GM18907 (cell line): Measurements from ENCODE around the gene TRAPPC6A.
A peak's percentile ranks its signal among the peaks of the same experiment; 100 is the strongest.

ENCODE experiments used
- ATAC-seq: cut with Tn5 transposase; IDR thresholded peaks from one replicate; pipeline ENCODE4 v1.9.1; 2021; ENCODE audit warnings: mild to moderate bottlenecking, moderate library complexity; ENCODE audit not compliant: unreplicated experiment

Gene TRAPPC6A

DNA sequence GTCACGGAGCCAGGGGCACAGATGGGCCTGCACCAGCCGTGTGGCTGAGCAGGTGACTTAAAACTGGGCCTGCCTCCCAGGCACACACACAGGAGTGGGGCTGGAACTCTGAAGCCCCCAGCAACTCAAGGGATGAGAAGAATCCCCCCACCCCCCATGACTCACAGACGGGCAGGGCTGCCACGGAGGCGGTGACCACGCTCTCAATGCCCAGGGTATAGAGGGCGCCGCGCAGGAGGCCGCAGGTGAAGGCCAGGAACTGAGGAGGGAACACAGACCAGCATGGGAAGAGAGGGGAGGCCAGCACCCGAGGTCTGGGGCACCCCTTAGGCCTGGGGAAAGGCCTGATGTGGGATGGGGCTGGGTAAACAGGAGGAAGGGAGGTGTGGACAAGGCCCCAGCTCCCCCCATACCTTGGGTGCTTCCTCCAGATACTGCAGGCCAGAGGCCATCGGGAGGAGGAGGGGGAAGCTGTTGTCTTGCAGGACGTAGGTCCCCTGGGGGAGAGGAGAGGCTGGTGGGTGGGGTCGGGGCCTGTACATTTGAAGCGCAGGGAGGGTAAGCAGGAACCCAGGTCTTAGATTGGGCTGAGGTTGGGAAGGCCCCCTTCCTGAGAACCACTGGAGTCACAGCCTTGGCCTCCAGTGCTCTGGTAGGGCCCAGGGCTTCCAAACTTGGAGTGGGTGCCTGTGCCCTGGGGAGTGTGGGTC lies 14.1 kb downstream of the TRAPPC6A start:
- peak; percentile 17 for ATAC-seq

DNA sequence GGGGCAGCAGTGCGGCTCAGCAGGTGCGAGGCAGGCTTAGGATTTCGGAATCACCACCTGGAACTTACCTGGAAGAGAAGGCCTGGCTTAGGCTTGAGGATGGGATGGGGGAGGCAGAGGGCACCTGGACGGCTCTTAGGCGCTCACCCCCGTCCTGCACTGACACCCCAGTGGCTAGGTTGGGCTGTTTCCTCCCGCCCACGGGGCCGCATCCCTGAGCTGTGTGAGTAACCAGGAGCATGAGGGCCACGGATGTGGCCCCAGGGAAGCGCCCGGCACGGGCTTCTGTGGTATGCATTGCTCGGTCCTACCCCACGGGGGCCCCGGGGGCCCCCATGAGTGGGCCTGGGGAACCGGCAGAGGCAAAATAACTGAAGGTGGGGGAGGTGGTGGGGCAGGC lies 14.9 kb downstream of the TRAPPC6A start:
- no peak for ATAC-seq

DNA sequence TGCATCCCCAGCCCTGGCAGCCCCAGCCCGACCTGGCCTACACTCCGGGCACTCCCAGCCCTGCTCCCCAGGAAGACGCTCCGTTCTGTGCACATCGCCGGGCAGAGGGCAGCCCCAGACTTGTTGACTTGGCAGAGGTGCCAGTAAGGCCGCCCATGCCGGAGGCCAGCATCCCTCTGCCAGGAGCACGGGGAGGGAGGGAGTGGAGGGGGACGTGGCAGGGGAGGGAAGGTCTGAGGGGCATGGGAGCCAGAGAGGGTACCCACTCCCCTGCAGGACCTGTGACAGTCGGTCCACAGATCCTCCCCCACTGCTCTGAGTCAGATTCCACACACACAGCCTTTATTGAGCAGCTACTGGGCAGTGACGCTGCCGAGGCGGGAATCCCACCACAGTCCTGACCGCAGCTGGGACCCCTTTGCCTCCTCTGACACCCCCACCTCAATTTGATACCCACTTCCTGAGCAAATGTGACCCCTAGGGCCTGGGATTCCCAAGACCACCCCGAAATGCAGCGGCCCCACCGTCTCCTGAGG lies 15.4 kb downstream of the TRAPPC6A start:
- no peak for ATAC-seq

DNA sequence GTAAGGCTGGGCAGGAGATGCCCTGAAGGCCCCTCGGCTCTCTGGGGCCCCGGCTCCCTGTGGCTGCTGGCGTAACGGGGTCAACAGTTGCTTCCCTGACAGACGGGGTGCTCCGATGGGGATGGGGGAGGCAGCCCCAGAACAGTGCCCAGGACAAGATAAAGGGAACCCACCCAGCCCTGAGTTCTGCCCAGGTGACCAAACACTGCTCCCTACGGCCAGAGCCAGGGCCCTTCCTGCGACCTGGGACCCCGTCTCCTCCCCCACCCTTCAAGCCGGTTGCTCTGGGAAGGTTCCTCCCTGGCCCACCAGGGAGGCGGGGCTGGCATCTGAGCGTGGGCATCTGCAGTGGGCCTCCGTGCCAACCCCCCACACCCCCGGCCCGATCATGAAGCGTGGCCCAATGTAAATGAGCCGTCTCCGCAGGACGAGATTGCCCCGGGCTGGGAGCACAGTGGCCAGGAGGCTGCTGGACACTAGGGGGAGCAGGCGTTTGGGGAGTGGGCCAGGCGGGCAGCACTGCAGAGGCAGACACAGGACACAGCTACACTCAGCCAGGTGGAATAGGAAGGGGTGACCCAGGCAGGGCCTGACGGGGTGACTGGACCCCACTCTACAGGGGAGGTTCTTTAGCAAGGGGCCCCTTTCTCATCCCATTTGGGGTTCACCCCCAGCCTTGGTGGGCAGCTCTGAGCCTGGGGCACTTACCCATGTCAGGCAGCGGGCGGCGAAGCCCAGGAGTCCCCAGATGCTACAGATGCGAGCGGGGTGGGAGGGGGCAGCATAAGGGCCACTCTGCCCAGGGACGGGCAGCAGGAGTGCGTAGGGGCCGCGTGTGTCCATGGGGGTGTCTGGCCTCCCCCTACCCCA lies 16.1 kb downstream of the TRAPPC6A start:
- ATAC-seq = no peak

DNA sequence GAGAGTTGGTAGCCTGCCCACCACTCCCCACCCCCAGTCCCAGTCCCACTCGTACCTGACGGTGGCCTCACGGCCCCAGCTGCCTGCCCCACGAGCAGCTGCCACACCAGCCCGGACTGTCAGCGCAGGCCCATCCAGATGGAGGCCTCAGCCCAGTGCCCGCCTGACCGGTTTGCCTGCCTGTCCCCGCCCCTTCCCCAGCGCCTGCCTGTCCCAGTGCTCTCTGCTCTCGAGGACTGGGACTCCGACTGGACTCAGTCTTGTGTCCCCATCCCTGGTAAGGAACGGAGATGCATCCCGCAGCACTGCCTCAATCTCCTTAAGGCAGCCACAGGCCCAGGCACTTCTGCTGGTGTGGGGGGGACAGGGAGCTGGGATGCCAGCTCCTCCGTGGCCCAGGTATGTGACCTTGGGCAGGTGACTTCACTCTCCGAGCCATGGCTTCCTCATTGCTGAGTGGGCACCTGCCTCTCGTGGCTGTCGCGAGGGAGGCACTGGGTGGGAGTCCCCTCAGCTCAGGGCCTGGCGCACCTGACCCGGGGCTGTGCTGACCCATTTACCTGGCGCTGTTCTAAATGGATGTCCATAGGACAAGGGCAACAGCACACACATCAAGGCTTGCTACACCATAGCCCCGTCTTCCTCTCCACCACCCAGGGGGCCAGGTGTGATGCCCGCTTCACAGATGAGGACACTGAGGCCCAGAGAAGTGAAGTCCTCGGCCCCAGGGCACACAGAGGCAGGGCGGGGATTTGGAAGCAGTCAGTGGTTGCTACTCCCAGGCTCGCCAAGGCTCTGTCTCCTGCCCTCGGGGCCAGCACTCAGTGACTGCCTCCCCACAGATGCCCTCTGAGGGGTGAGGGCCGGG lies 16.9 kb downstream of the TRAPPC6A start, which contains the start of gene NKPD1:
Gene NKPD1, minus strand, starts transcription at position 113 of the 868 bp plus-strand sequence. CDS start 832 bp downstream, outside the sequence.
- ATAC-seq = no peak

DNA sequence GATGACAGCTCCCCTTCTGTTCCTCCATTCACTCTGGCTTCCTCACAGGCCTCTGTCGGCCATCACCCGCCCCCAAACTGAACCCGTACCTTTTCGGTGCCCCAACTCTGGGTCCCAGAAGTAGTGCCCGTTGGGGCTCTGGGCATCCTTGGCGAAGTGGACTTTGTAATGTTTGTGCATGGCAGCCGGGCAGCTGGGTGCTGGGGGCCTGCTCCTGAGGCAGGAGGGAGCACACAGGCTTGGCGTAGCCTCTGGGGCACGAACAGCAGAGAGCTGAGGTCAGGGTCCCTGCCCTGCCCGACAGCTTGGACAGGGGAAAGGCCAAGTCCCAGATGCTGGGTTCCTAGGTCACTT lies 18.1 kb downstream of the TRAPPC6A start:
- no peak for ATAC-seq

DNA sequence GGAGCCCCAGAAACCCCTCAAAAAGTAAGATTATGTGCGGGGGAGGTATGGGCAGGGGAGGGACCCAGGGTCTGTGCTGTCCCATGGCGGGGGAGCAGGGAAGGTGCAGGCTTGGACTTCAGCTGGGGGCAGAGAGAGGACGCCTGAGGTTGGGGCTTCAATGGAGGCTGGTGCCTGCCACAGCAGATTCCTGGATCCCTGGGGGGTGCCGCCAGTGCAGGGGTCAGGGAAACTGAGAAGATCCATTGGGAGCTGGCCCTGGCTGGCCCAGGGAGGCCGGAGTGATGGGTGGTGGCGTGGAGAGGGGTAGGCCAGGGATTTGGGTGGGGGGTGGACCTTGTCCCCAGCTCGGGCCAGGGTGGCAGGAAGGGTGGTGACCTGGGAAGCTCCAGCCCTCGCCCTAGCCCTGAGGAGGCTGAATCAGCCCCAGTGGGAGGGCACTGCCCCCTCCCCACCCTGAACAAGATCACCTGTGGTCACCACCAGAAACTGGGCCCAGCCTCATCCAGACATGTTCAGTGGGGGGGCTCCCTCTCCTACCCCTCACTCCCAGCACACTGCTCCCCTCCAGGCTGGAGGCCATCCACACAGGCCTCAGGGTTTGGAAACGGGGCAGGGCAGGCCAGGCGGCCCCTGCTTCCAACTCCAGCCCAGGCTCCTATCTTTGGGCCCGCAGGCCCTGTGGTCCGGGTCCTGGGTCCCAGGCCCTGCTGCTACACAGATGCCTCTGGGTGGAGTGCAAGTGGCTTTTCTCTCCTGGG lies 18.6 kb downstream of the TRAPPC6A start:
- ATAC-seq = no peak

DNA sequence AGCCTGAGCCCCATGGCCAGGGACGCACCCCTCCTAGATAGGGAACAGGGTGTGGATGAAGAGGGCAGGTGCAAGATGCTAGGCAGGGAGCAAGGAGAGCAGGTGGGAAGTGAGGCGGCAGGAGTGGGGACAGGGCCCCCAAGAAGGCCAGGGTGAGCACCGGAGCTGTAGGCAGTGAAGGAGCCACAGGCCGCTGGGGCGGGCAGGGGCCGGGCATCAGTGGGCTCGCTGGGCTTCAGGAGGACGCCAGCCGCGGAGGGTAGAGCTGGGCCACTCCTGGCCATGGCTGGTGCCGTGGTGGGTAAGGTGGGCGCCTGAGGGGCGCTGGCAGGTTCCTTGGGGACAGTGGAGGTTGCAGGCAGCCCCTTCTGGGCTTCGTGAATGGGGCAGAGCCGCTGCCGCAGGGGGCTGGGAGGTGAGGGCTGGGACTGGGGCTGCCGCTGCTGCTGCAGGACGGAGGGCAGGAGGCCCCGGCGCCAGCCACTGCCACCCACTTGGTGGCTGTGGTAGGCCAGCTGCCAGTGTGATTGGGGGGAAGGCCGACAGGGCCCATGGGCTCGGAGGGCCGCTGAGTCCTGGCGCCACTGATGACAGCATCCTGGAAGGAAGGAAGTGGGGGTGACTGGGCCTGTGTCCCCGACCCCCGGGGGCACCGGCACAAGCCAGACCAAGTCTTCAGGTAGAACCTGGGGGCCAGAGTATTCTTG lies 19.4 kb downstream of the TRAPPC6A start:
- ATAC-seq = no peak

DNA sequence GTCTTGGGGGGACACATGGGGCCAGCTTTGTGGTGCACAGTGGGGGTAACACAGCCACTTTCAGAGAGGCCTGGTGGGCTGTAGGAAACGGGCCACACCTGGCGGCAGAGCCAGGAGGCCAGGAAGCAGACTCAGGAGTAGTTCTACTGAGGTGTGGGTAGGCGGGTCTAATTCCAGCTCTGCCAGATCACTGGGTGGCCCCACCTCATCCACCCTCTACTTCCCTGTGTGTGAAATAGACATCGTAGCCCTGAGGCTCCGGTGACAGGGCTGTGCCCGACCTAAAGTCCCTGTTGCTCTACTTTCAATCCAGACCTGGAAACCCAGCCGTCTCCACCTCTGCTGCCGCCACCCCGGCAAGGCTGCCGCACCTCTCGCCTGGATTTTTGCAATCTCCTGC lies 21.3 kb downstream of the TRAPPC6A start:
- no peak for ATAC-seq

DNA sequence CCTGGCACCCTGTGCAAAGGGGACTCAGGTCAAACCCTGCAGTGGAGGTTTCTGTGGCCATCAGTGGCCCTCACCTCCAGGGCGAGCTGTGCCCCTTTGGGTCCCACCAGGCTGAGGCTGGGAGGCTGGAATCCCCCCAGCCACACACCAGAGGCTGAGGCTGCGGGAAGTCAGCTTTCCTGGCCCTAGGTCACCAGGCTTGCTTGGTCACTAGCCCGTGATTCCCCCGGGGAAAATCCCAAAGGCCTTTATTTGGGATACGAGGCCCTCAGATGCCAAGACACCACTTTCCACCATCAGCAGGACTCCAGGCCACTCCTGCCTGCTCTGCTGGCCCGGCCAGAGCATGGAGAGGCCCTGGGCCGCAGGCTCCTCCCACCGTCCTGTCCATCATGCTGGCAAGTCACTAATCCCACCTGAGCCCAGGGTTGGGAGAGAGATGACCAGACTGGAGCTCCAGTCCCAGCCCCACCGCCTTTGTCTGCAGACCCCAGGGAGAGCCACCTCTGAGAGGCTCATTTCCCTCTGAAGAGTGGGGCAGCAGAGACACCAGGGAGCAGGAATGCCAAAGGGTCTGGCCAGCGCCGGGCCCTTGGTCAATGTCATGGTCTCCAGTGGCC lies 21.9 kb downstream of the TRAPPC6A start:
- ATAC-seq = no peak

DNA sequence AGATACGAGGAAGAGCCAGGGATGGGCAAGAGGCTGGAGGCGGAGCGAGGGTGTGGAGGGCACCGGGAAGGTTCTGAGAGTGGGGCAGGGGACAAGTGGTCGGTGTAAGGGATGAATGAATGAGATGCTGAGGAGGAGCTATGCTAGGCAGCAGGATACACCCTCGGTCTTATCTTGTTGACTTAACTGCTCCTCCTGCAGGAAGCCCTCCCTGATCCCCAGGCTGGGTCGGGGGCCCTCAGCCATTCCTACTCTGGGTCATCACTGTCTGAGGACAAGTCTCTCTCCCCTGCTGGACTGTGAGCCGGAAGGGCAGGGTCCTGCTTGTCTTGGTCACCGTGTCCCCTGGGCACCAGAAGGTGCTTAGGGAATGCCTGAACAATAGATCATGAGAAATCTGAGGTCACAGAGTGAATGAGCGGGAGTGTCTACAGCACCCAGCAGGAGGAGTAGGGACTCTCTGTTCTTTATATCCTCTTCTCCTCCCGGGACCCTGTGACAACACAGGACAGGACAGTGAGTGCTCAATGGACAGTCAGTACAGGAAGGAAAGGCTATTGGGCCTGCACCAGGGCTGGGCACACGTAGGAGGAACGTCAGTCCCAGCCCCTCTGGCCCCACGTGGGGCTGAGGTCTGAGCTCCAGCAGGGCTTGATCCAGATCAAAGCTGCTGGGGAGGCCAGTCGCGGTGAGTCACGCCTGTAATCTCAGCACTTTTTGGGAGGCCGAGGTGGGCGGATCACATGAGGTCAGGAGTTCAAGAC lies 23.8 kb downstream of the TRAPPC6A start:
- no peak for ATAC-seq

DNA sequence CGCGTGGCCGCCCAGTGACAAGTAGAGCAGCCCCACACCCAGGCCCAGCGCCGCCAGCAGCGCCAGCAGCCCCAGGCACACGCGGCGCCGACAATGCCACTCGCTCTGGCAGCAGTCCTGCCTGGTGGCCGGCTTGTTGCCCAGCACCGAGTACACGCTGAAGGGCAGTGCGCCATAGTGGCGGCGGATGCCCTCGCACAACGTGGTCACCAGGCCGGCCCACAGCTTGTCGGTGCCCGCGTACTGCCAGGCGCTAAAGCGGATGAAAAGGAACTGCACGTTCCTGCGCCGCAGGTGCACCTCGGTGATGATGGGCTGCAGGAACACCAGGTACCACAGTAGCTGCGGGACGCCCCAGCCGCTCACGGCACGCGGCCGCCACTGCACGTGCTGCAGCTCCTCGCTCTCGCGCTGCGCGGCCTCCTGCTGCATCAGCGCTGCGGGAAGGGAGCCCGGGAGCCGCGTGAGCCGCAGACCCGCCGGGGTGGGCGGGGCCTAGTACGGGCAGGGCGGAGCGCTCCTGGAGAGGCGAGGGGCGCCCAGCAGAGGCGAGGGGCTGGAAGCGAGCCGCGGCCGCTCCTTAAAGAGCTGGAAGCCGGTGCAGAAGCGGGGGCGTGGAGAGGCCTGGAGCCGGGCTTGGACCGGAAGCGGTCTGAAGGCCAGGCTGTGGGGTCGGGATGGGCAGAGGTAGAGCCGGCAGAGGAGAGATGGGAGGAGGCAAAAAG lies 24.5 kb downstream of the TRAPPC6A start:
- no peak for ATAC-seq

DNA sequence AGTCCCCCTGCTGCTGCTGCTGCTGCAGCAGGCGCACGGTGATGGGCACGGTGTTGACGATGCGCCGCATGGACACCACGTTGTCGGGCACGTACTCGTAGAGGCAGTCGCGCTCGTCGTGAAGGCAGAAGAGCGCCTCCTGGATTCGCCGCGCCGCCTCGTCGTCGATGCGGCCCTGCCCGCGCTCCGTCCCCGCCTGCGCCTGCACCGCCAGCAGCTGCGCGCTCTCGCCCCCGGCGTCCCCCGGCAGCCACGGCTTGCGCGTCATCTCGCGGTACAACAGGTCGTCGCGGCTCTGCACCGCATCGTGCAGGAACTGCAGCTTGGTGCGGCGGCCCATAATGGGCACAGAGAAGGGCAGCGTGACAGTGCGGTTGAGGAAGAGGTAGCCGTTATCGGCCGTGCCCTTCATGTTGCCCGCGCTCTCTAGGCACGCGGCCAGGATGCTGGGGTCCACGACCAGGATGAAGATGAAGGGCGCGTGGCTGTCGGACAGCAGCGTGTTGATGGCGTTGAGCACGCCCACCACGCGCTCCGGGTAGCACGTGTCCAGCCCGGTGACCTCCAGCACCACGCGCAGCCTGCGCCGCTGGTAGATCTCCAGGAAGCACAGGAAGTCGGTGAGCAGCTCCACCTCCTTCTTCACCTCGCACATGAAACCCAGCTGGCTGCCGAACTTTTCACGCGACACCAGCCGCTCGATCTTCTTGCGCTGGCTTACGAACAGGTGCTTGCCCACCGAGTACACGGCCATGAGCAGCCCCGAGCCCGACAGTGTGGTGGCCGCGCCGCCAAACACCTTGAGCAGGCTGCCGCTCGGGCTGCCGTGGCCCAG lies 25.3 kb downstream of the TRAPPC6A start:
- ATAC-seq = no peak

DNA sequence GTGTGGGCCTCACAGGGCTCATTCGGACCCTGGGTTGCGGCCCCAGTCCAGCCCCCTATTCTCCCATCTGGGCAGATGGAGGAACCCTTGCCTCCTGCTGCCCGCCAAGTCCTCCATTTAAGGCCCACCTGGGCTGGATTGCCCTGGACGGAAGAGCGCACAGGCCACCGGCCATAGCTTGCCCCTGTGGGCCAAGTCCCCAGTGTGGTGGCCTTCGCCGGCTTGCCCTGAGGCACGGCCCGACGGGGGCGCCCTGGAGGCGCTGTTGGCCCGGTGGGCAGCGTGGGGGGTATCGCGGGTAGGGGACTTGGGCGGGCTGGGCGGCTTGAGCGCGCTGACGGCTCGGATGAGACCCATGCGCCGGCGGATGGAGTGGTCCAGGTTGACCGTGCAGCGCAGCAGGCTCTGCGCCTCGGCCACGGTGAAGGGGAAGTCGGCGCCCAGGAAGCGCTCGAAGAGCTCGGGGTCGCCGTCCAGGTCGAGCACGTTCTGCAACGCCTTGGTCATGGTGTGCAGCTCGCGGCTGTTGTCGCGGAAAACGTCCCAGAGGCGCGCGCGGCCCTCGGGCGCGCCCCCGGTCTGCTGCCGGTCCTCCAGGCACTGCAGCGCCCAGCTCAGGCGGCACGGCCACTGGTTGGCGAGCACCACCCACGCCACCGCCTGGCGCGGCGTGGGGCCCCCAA lies 26.1 kb downstream of the TRAPPC6A start:
- ATAC-seq = no peak

DNA sequence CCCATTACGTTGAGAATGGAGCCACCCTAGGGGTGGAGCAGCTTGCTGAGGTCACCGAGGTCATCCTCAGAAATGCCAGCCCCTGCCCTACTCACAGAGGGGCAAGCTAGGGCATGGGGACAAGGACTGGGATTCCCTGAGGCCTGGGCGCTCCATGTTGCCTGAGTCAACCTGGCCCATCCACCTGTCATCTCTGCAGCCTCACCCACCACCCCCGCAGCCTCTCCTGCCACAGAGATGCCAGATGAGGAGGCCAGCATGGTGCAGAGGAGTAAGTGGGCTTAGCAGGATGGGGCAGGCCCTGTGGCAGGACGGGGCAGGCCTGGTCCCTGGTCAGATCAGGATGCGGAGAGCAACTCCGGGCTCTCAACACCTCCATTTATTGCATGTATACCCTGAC lies 26.7 kb downstream of the TRAPPC6A start:
- ATAC-seq = no peak

DNA sequence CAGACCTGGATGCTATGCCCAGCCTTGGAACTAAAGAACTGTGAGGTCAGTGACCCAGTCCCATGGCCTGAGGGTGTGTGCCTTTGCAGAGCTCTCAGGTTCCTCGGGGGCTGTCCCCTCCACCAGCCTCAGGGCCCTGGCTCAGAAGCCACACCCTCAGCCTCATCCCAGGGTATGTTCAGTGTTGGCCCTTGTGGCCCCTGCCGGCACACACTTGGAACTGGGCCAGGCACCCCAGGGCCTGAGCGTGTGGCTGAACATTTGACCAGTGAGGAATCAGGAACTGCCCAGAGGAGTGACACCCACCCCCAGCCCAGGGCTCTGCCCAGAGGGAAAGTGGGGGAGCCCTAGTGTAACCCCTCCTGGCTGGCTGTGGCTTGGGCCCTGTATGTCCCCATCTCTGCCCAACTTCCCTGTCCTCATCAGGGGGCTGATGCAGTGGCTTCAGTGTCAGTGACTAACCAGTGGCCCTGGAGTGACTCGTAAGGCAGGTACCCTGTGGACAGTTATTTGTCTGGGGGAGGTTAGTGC lies 27.2 kb downstream of the TRAPPC6A start:
- ATAC-seq = no peak
